Body of pancreas (tissue), 4 donors: ENCODE data around the gene PRR36. TPM values are rescaled to one million over a fixed set of nuclear protein-coding genes. Genes with fewer than 3 reads are reported as not detected.

Experiments
- ATAC-seq: fragments of 150-250 bp; one replicate; pipeline ENCODE4 v1.9.1; 2016
- DNase-seq, 4 donors: peaks; one replicate each; pipeline ENCODE4 v3.0.0-alpha.2; 2019
- H3K27ac ChIP-seq, 4 donors: fragments of 200-600 bp; sonication (generic); 1 replicate in 3 of 4; 2 replicates in 1 of 4; pipeline versions ENCODE4 v1.5.1 to v1.6.1; 2016 to 2019; ENCODE audit warnings: mild to moderate bottlenecking in 1 of 4, mixed read lengths in 1 of 4, moderate library complexity in 1 of 4
- H3K27me3 ChIP-seq, 2 donors: fragments of 200-600 bp; sonication (generic); one replicate each; pipeline ENCODE4 v1.6.0; 2016; ENCODE audit warnings: mild to moderate bottlenecking in 1 of 2
- H3K36me3 ChIP-seq, 2 donors: fragments of 200-600 bp; sonication (generic); replicated peaks in 1 of 2; 2 replicates each; pipeline ENCODE4 v1.5.1; 2016; ENCODE audit warnings: low read depth in 2 of 2; ENCODE audit not compliant: insufficient read depth in 1 of 2
- H3K4me1 ChIP-seq: fragments of 200-600 bp; sonication (generic); one replicate; pipeline ENCODE4 v1.6.0; 2016
- H3K4me3 ChIP-seq, 2 donors: fragments of 200-600 bp; sonication (generic); 1 replicate in 1 of 2; 2 replicates in 1 of 2; pipeline ENCODE4 v1.5.1; 2016 to 2019
- H3K9me3 ChIP-seq, 3 donors: fragments of 200-600 bp; sonication (generic); 1 replicate in 2 of 3; 2 replicates in 1 of 3; pipeline ENCODE4 v1.5.1; 2016
- POLR2A ChIP-seq, 3 donors: fragments of 450-650 bp; IDR thresholded peaks; one replicate each; pipeline ENCODE4 v1.6.1; 2016; ENCODE audit warnings: antibody characterized with exemption in 3 of 3, mild to moderate bottlenecking in 2 of 3
- WGBS, 2 donors: methylation state at CpG; one replicate each; pipeline ENCODE4 v1.1.5; 2017; 5-methylcytosine and 5-hydroxymethylcytosine counted together
- intact Hi-C: fragments of 100-400 bp; cut with DNase I; formaldehyde crosslinking; loops from one replicate; pipeline ENCODE4 v1.15.1; 2023
- total RNA-seq, 2 donors: library from RNA; depleted of rRNA; stranded (reverse); fragments of >200 nt; gene quantifications; one replicate each; pipeline ENCODE4 v1.1.0, GENCODE V29; 2016
- TF ChIP-seq, protein P1 (sequence below), 7 experiments: fragments of 450-650 bp in 4 of 7; fragments of 200-600 bp in 3 of 7; sonication (generic) in 3 of 7; IDR thresholded peaks; one replicate each; pipeline ENCODE4 v1.5.1; 2016 to 2019; ENCODE audit warnings: antibody characterized with exemption in 7 of 7

The PRR36 gene
- total RNA-seq, 2 donors from 2014 or later = 1.0 to 12.9 TPM

- Histone ChIP-seq H3K27ac (no peak overlapping the region), H3K27me3 (no peaks in the 10 kb centered on the region), H3K36me3 (no peaks in the 10 kb centered on the region), H3K9me3 (no peaks in the 10 kb centered on the region), H3K4me1 (no peaks in the 10 kb centered on the region), H3K4me3 (no peak overlapping the region)
- DNase-seq (no peak), ATAC-seq (no peak)
- 79 to 90% methylated on average over 3 of the region's 3 CpGs for WGBS, 2 donors
- intact Hi-C loops = no loop called here
- TF ChIP-seq POLR2A (IDR thresholded peaks at IDR 0.05) = no peak
- TF ChIP-seq, protein P1, sequence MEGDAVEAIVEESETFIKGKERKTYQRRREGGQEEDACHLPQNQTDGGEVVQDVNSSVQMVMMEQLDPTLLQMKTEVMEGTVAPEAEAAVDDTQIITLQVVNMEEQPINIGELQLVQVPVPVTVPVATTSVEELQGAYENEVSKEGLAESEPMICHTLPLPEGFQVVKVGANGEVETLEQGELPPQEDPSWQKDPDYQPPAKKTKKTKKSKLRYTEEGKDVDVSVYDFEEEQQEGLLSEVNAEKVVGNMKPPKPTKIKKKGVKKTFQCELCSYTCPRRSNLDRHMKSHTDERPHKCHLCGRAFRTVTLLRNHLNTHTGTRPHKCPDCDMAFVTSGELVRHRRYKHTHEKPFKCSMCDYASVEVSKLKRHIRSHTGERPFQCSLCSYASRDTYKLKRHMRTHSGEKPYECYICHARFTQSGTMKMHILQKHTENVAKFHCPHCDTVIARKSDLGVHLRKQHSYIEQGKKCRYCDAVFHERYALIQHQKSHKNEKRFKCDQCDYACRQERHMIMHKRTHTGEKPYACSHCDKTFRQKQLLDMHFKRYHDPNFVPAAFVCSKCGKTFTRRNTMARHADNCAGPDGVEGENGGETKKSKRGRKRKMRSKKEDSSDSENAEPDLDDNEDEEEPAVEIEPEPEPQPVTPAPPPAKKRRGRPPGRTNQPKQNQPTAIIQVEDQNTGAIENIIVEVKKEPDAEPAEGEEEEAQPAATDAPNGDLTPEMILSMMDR (IDR thresholded peaks at IDR 0.05) = no peak
Measured at GRCh38 chr19:7881910-7882309, 7.7 kb upstream of the PRR36 start.

GRCh38 chr19:7879836-7880235 lies 5.6 kb upstream of the PRR36 start:
- intact Hi-C loops = no loop called here
- ATAC-seq = no peak

GRCh38 chr19:7879111-7879807 lies 5.1 kb upstream of the PRR36 start:
- Histone ChIP-seq H3K9me3 (no peaks in the 10 kb centered on the region), H3K4me1 (peaks cover 7% of the 10 kb centered on the region), H3K27ac (no peak overlapping the region), H3K4me3 (no peak overlapping the region), H3K36me3 (no peaks in the 10 kb centered on the region), H3K27me3 (no peaks in the 10 kb centered on the region)
- no peak for TF ChIP-seq POLR2A (IDR thresholded peaks at IDR 0.05)
- TF ChIP-seq, protein P1 (IDR thresholded peaks at IDR 0.05) = no peak
- ATAC-seq (no peak), DNase-seq (no peak)
- intact Hi-C loops = no loop called here
- WGBS, 2 donors = 62 to 81% methylated on average over 4 to 18 of the region's 18 CpGs

More at GRCh38 chr19:7879836-7880235, 5.6 kb upstream of the PRR36 start:
- no peaks in the 10 kb centered on the region for H3K27me3 ChIP-seq
- H3K4me1 ChIP-seq = peaks cover 2% of the 10 kb centered on the region
- TF ChIP-seq, protein P1 (IDR thresholded peaks at IDR 0.05) = no peak
- no peak for TF ChIP-seq POLR2A (IDR thresholded peaks at IDR 0.05)
- H3K36me3 ChIP-seq = no peaks in the 10 kb centered on the region
- no peak overlapping the region for H3K27ac ChIP-seq
- DNase-seq = no peak
- no peak overlapping the region for H3K4me3 ChIP-seq
- no peaks in the 10 kb centered on the region for H3K9me3 ChIP-seq
- 82 to 85% methylated on average over 19 of the region's 19 CpGs for WGBS, 2 donors

DNA sequence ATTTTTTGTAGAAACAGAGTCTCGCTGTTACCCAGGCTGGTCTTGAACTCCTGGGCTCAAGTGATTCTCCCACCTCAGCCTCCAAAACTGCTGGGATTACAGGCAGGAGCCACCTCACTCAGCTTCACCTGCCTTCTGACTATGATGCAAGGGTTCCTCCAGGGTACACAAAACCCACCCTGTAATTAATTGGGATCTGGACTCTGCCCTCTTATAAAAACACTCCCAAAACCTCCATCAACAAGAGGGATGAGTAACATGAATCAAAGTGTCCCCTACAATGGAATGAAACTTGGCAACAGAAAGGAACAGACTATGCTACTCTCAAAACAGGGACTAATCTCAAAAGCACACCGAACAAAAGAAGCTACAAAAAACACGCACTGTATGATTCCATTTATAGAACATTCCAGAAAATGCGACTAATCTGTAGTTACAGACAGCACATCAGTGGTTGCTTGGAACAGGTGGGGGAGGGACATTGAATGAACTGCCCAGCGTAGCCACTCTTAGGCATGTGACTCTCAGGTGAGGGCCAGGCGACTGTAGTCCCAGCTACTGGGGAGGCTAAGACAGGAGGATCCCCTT lies 3.2 kb upstream of the PRR36 start:
- TF ChIP-seq POLR2A (IDR thresholded peaks at IDR 0.05) = no peak
- TF ChIP-seq, protein P1 (IDR thresholded peaks at IDR 0.05) = no peak
- H3K36me3 ChIP-seq = no peaks in the 10 kb centered on the region
- H3K9me3 ChIP-seq = no peaks in the 10 kb centered on the region
- whole genome bisulfite sequencing, 2 donors = 67 to 77% methylated on average over 6 of the region's 6 CpGs
- H3K27me3 ChIP-seq = no peaks in the 10 kb centered on the region
- intact Hi-C loops = no loop called here
- H3K27ac ChIP-seq = no peak overlapping the region
- DNase-seq (no peak), ATAC-seq (no peak)
- H3K4me1 ChIP-seq = peaks cover 15% of the 10 kb centered on the region
- no peak overlapping the region for H3K4me3 ChIP-seq

DNA sequence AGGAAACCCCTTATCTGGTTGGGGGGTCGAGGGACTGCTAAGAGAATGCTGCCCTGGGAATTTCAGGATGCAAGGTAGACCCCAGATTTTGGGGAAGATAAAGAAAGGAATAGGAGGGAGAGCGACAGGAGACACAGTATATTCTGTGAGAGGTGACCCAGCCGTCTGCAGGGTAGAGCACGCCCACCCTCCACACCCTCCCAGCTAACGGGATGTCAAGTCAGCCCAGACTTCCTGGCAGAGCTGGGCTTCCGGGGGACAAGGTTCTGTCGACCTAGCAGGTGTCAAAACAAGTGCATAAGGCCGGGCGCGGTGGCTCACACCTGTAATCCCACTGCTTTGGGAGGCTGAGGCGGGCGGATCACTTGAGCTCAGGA lies 695 bp upstream of the PRR36 start:
- Histone ChIP-seq H3K9me3 (no peaks in the 10 kb centered on the region), H3K4me3 (no peak overlapping the region), H3K27ac (no peak overlapping the region), H3K4me1 (peaks cover 37% of the 10 kb centered on the region), H3K36me3 (no peaks in the 10 kb centered on the region), H3K27me3 (no peaks in the 10 kb centered on the region)
- TF ChIP-seq, protein P1 (IDR thresholded peaks at IDR 0.05) = no peak
- no peak for TF ChIP-seq POLR2A (IDR thresholded peaks at IDR 0.05)
- no peak for DNase-seq
- no peak for ATAC-seq
- intact Hi-C loops = no loop called here
- 38 to 46% methylated on average over 9 to 12 of the region's 12 CpGs for WGBS, 2 donors
